K562 (cell line): Measurements from ENCODE around the gene SUCO. TPM values are rescaled to one million over a fixed set of nuclear protein-coding genes. Genes with fewer than 3 reads are reported as not detected.

Source experiments
- BRF2 ChIP-seq: IDR thresholded peaks from 3 replicates; pipeline ENCODE4 v1.6.1; 2011; ENCODE audit warnings: borderline replicate concordance, mild to moderate bottlenecking; ENCODE audit not compliant: insufficient read length, insufficient read depth
- DLX4 ChIP-seq: fragments of 250-450 bp; sonication (Bioruptor Pico); IDR thresholded peaks from 2 replicates; pipeline ENCODE4 v1.6.1; 2021; ENCODE audit warnings: mild to moderate bottlenecking
- FIP1L1 ChIP-seq: fragments of 200-400 bp; formaldehyde crosslinking; IDR thresholded peaks from 2 replicates; pipeline ENCODE4 v1.6.1; 2018; ENCODE audit warnings: mild to moderate bottlenecking, low read depth, low read length; ENCODE audit not compliant: poor library complexity, severe bottlenecking
- HMBOX1 ChIP-seq: sonication (generic); IDR thresholded peaks from 2 replicates; pipeline ENCODE4 v1.6.1; 2016
- MAFF ChIP-seq: IDR thresholded peaks from 2 replicates; pipeline ENCODE4 v1.6.1; 2012; ENCODE audit warnings: low read length, improper control_type of control experiment
- MLX ChIP-seq, 2 experiments: fragments of 450-650 bp in 1 of 2; sonication (generic) in 1 of 2; formaldehyde crosslinking; conservative IDR thresholded peaks; 2 replicates each; pipeline versions ENCODE4 v1.4.0 to v1.8.1; 2020 to 2022; ENCODE audit warnings: mild to moderate bottlenecking in 1 of 2, missing genetic modification reagents in 1 of 2
- MXD1 ChIP-seq: fragments of 250-450 bp; sonication (Bioruptor Pico); IDR thresholded peaks from 2 replicates; pipeline ENCODE4 v1.8.0; 2021; ENCODE audit warnings: borderline replicate concordance, mild to moderate bottlenecking, moderate library complexity; ENCODE audit not compliant: poor library complexity, severe bottlenecking
- POLR2B ChIP-seq: fragments of 450-650 bp; IDR thresholded peaks from 2 replicates; pipeline ENCODE4 v1.6.1; 2018; ENCODE audit warnings: low read depth; ENCODE audit not compliant: partially characterized antibody
- POLR2H ChIP-seq: IDR thresholded peaks from 2 replicates; pipeline ENCODE4 v1.6.1; 2016; ENCODE audit warnings: missing genetic modification characterization, low read depth, mild to moderate bottlenecking, control low read depth, missing compliant biosample characterization, moderate library complexity
- PREB ChIP-seq: sonication (generic); formaldehyde crosslinking; IDR thresholded peaks from 2 replicates; pipeline ENCODE4 v1.8.1; 2023; ENCODE audit warnings: mild to moderate bottlenecking, missing genetic modification reagents
- SFPQ ChIP-seq: fragments of 200-400 bp; formaldehyde crosslinking; IDR thresholded peaks from 2 replicates; pipeline ENCODE4 v1.6.1; 2017; ENCODE audit warnings: mild to moderate bottlenecking, low read depth, low read length, moderate library complexity
- SOX6 ChIP-seq: fragments of 450-650 bp; IDR thresholded peaks from 2 replicates; pipeline ENCODE4 v1.6.1; 2014; ENCODE audit warnings: mild to moderate bottlenecking
- TARDBP ChIP-seq: fragments of 450-650 bp; IDR thresholded peaks from 2 replicates; pipeline ENCODE4 v1.6.1; 2016
- TEAD4 ChIP-seq, 2 experiments: sonication (generic) in 1 of 2; formaldehyde crosslinking in 1 of 2; IDR thresholded peaks; 2 replicates each; pipeline versions ENCODE4 v1.6.1 to v1.8.0; 2012 to 2022; ENCODE audit warnings: borderline replicate concordance in 1 of 2, inconsistent platforms in 1 of 2, low read length in 1 of 2, mild to moderate bottlenecking in 1 of 2, missing genetic modification reagents in 1 of 2
- TRIM24 ChIP-seq, 2 experiments: fragments of 450-650 bp; IDR thresholded peaks; 2 replicates each; pipeline ENCODE4 v1.6.1; 2016
- ZFPM2 ChIP-seq: fragments of 250-450 bp; sonication (Bioruptor Pico); IDR thresholded peaks from 2 replicates; pipeline ENCODE4 v1.5.1; 2022; ENCODE audit warnings: mild to moderate bottlenecking
- ZNF224 ChIP-seq: sonication (generic); formaldehyde crosslinking; IDR thresholded peaks from 2 replicates; pipeline ENCODE4 v1.8.0; 2022; ENCODE audit warnings: mild to moderate bottlenecking, missing genetic modification reagents
- ZNF639 ChIP-seq, 2 experiments: fragments of 200-800 bp in 1 of 2; sonication (Bioruptor generic) in 1 of 2; sonication (generic) in 1 of 2; formaldehyde crosslinking in 1 of 2; IDR thresholded peaks in 1 of 2; conservative IDR thresholded peaks in 1 of 2; 2 replicates each; pipeline versions ENCODE4 v1.5.0 to v1.6.1; 2016 to 2020; ENCODE audit warnings: missing compliant biosample characterization in 1 of 2, missing genetic modification characterization in 1 of 2, missing genetic modification reagents in 1 of 2
- polyA plus RNA-seq, 8 experiments: library from polyadenylated mRNA; depleted of rRNA in 4 of 8; stranded (reverse) in 5 of 8; unstranded in 3 of 8; fragments of >200 nt; fragmentation: Nextera tagmentation in 2 of 8; fragmentation: Illumina TruSeq in 1 of 8; extraction: Ambion mirVana in 2 of 8; extraction: Trizol in 1 of 8; gene quantifications; 2 replicates each; pipeline versions ENCODE4 v1.2.1 to v1.2.3, GENCODE V29; 2011 to 2014; ENCODE audit warnings: inconsistent platforms in 1 of 8, missing spikeins in 1 of 8
- total RNA-seq, 7 experiments: library from RNA; depleted of rRNA in 6 of 7; stranded (reverse); fragments of >200 nt in 6 of 7; fragmentation: Illumina TruSeq in 2 of 7; extraction: Trizol in 2 of 7; gene quantifications; 2 replicates each; pipeline versions ENCODE4 v1.2.1 to v1.2.3, GENCODE V29; 2011 to 2021; ENCODE audit warnings: low replicate concordance in 1 of 7

Gene SUCO
- total and polyA plus RNA-seq, 9 of the 15 experiments (the other 6 are each of a cell fraction or from before 2014, with no cell fraction given), result 2.5 to 20.6 (median 14.3) TPM

GRCh38 chr1:172532183-172532699, 709 bp upstream of the SUCO start (continued):
- no peak for TF ChIP-seq BRF2
- no peak for TF ChIP-seq MLX (CRISPR knock-in tag; conservative IDR thresholded peaks at IDR 0.05)
- no peak for TF ChIP-seq TRIM24 (IDR thresholded peaks at IDR 0.05)
- peak; percentile 18; the same call in 1 of the 2 replicates for TF ChIP-seq SOX6
- peak; percentile 97 for TF ChIP-seq POLR2B
- TF ChIP-seq MAFF, result peak; percentile 53; the same call in 1 of the 2 replicates
- TF ChIP-seq POLR2H (tag), result peak; percentile 91
- TF ChIP-seq ZNF224 (CRISPR knock-in tag), result 0 out of 2 replicates have a peak, but pooled peaks have one; percentile 51
- TF ChIP-seq ZFPM2, result no peak
- TF ChIP-seq SFPQ, result no peak
- no peak for TF ChIP-seq HMBOX1
- no peak for TF ChIP-seq DLX4
- TF ChIP-seq FIP1L1, result no peak
- TF ChIP-seq TEAD4 (IDR thresholded peaks at IDR 0.05; ENCODE audit: low read length), result peak; percentile 40; the same call in 1 of the 2 replicates
- no peak for TF ChIP-seq TEAD4 (CRISPR knock-in tag; IDR thresholded peaks at IDR 0.05; ENCODE audit: borderline replicate concordance)
- TF ChIP-seq ZNF639 (CRISPR knock-in tag; conservative IDR thresholded peaks at IDR 0.05 in 1 of 2, IDR thresholded peaks at IDR 0.05 in 1 of 2), result no peak
- TF ChIP-seq PREB (CRISPR knock-in tag), result no peak
- 0 out of 2 replicates have a peak, but pooled peaks have one; percentile 8 for TF ChIP-seq TARDBP
- TF ChIP-seq MXD1, result no peak
